HUDEP-2 (cell line): ENCODE data around the gene AGPAT4.
"Not testable (repeated sequence)": the region's sequence is repeated elsewhere in the genome, so short reads cannot be mapped to it uniquely, and the experiment has no call there.

Experiments
- DNase-seq, 76 experiments: peaks; one replicate each; lab custom pipeline; 2025; ENCODE audit not compliant: unreplicated experiment in 76 of 76; lab: John Stamatoyannopoulos, UW

AGPAT4 gene

GRCh38 chr6:161230339-161230738 lies 43.5 kb downstream of the AGPAT4 start:
- DNase-seq: no peak

DNA sequence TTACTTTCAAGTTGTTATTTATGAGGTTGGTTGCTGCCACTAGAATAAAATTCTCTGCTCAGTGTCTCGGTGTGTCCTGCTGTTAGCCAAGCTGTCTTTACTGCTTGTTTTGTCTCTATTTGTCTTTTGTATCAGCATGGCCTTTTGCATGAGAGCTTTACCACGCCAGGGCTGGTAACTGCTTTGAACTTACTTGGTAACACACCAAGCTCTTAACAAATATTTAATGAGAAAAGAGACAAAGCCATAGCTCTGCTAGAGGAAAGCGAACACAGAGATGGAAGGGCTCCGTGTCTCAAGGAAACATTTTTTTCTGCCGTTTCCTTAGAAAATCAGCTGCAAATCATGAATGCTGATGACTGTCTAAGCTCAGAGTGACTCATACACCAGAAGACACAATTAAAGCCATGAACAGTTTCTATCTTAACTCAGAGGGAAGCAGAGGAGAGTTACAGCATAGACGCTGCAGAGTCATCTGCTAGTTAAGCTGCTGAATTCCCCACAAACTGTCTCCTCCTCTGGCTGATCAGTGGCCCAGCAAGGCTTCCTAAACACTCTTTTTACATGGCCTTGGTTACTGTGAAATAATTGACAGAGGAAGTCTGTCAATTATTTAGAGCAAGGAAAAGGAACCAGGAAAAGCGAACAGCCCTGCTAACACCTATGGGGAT lies 44.8 kb downstream of the AGPAT4 start:
- no peak for DNase-seq

DNA sequence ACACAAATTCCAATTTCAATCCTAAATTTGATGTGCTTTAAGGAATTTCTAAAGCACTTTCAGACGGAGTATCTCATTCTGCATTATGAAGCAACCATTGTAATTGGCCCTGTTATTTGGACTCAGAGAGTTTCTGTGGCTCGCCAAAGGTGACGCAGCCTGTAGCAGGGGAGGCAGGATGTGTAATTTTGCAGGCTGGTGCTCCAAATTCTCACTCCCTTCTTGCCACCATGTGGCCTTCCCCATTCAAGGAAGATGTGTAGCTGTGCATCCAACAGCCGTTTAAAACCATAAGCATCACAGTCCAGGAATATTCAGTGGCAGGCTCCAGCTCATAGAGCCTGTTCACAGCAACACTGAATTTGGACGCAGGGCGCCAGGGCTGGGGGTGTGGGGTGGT lies 45.8 kb downstream of the AGPAT4 start:
- no peak for DNase-seq

GRCh38 chr6:161227004-161227960 lies 46.6 kb downstream of the AGPAT4 start:
- DNase-seq: no peak

DNA sequence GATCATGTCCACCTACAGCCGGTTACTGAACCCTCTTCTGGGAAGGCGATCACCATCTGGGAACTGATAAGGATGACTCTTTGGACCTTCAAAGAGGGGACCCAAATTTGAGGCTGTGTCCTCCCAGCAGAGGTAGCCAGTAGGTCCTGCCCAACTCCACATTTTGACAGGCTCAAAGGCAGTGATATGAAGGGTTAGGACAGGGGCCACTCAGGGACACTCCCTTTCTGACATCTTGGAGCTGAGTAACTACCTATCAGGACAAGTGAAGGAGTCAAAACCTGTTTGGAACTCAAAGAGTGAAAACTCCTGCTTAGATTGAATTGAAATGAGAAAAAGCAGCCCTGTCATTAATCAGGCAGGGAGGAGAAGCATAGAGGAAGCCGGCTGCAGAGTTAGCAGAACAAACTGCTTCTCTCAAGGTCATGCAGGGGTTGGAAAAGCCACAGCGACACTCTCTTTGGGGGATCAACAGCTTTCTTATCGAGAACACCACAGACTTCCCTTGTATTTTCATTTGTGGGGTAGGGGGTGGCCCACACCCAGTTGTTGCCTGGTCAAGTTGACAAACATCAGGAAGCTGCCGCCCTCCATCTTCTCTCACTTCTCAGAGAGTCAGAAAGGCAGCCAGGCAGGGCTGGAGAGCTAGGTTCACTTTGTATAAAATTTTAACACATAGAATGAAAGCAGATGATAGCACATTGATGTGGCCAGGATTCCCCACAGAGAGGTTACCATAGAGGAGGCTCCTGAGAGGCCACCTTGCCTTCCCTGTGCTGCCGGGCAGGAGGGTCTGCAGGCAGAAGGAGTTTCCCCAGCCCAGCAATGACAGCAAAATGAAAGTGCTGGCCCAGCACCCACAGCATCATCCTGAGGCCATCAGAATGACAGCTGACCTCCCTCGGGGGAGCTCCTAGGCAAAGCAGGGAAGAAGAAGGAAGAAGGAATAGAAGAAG lies 47.6 kb downstream of the AGPAT4 start:
- peak in 29 of 76 experiments; percentile 16 to 63 (median 38) for DNase-seq

- no peak for DNase-seq
Measured at GRCh38 chr6:161225681-161226008, 48.2 kb downstream of the AGPAT4 start.

- DNase-seq: not testable (repeated sequence)
Measured at GRCh38 chr6:161224951-161225680, 48.7 kb downstream of the AGPAT4 start.

DNA sequence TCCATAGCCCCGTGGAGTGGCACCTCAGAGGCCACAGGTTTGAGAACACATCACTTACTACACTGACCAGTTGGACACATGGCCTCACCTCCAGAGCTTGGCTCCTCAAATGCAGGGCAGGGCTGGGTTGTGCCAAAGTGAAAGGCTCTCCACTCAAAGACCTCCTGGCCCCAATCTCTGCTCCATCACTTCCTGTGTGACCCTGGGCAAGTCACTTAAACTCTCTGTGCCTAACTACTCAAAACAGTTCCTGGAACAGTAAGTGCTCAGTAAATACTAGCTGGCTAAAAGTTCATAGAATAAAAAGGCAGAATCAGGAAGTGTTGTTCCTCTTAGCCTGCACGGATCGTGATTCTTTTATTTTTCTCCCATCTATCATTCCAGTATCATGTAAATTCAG lies 50.2 kb downstream of the AGPAT4 start:
- DNase-seq: no peak

GRCh38 chr6:161222706-161223234 lies 51.1 kb downstream of the AGPAT4 start:
- DNase-seq: no peak

GRCh38 chr6:161220346-161220745 lies 53.5 kb downstream of the AGPAT4 start:
- DNase-seq: no peak

DNA sequence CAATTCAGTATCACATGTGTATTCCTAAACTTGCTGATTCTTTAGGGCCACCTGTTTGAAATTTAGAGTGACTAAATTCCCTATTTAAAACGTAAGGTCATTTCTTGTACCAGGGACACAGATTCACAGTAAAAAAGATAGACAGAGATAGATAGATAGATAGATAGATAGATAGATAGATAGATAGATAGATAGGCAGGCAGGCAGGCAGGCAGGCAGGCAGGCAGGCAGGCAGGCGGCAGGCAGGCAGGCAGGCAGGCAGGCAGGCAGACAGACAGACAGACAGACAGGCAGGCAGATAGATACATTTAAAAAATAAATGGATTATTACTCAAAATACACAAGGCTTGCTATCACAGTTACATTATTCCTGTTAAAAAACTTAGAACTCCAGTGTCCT lies 54.2 kb downstream of the AGPAT4 start:
- DNase-seq: no peak

DNA sequence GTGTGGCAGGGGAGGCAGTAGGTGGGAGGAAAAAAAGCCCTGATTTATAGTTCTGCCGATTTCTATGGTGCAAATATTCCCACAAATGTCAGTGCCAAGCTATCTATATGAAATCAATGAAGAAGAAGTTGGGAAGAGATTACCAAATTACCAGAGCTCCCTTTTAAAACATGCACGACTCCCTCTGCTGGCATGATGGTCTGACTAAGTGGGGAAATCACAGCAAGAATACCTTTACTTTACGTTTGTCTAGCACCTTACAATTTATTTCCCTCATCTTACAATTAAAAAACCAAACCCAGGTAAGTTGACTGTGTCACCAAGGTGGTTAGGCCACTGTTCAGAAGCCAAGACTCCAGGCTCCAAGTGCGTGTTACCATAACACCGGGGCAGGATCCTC lies 55.6 kb downstream of the AGPAT4 start:
- no peak for DNase-seq

DNA sequence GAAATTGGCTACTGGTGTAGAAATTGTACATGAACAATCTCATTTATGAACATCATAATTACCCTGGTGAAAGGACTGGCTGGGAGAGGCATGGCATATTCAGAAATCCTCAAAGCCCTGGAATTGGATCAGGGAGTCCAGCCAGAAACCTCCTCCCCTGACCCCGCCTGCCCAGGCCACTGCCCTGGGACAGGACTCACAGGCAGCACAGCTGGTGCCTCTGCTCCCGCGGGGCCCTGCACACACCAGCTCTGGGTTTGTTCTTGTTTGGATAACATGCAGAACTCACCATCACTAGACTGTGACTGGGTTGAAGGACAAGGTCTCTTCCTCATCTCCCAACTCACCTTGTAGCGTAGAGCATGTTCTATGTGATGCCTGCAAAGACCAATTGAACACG lies 56.2 kb downstream of the AGPAT4 start:
- no peak for DNase-seq

DNA sequence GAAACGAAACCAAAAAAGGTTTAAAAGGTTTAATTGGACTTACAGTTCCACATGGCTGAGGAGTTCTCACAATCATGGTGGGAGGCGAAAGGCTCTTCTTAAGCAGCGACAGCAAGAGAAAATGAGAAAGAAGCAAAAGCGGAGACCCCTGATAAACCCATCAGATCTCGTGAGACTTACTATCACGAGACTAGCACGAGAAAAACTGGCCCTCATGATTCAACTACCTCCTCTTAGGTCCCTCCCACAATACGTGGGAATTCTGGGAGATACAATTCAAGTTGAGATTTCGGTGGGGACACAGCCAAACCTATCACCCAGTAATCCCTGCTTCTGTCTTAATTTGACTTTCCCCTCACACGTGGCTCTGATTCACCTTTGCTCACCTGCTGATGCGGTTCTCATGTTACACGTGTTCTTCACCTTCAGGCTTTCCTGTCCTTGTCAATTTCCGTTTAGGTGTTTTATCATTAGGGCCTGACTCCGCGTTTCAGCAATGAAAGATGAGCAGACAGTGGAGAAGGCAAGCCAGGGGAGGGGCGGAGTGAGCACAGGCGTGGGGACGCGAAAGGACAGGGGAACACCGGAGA lies 57.1 kb downstream of the AGPAT4 start:
- no peak for DNase-seq

DNA sequence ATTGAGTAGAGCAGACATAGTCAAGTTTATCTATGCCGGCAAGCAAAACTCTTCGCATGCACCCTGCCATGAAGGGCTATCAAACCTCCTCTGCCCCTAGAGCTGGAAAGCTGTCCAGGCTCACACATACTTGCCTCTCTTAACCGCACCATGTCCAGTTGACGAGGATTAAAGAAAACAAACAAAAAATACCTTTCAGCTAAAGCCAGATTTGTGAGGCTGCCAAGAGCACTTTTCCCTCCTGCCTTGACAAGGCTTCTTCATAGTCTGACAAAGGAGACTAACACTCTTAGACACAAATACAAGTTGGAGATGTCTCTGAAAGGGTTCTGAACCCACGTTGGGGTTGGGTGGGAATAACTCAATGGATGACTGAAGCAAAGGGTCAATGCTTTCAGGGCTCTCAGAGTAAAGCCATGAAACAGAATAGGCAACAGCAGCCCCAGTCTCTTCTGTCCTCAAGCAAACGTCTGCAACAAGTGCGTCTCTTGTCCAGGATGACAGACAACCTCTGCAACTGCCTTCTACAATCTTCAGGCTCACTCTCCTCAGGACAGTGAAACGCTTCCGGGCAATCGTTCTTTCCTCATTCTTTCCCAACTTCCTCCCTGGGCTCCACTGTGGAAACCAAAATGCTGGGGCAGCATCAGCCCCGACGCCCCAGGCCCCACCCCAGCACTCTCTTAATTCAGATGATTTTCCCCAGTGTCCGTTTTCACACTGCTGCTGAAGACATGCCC lies 57.8 kb downstream of the AGPAT4 start:
- DNase-seq: no peak

DNA sequence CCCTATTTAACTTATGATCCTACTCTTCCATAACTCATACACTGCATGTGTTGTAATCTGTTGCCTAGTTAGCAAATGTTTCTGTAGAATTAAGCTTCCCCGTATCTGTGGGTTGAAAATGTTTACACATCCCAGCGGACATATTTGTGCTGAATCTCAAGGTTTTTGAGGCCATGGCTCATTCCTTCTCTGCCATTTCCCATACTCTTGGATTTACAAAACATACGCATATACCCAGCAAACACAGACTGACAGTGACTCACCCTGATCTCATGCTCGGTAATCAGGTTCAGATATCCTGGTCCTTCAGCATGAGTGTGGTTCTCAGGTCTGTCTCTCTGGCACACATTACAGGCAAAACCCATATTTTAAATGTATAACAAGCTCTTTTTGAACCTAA lies 58.7 kb downstream of the AGPAT4 start:
- no peak for DNase-seq

DNA sequence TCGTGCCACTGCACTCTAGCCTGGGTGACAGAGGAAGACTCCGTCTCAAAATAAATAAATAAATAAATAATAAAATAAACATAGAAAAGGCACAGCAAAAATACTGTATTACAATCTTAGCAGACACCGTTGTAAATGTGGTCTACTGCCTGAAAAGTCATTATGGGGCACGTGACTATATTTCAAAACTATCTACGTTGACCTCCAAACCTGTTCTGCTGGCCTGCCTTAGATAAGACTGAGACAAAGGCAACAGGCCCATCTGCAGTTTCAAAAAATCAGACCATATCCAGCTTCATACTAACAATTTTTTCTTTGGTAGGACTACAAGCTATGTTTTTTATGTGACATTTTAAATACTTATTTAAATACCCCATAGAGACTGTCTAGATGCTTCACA lies 59.1 kb downstream of the AGPAT4 start:
- DNase-seq: peak in 1 of 76 experiments; percentile 10

- no peak for DNase-seq
Measured at GRCh38 chr6:161212902-161213301, 61.0 kb downstream of the AGPAT4 start.
